ENCODE results near the gene TRMT5. TPM values are rescaled to one million over a fixed set of nuclear protein-coding genes. Genes with fewer than 3 reads are reported as not detected.

TRMT5 gene
- total RNA-seq, 4 donors from 2014 or later, result 4.4 to 29.4 (median 11.5) TPM

DNA sequence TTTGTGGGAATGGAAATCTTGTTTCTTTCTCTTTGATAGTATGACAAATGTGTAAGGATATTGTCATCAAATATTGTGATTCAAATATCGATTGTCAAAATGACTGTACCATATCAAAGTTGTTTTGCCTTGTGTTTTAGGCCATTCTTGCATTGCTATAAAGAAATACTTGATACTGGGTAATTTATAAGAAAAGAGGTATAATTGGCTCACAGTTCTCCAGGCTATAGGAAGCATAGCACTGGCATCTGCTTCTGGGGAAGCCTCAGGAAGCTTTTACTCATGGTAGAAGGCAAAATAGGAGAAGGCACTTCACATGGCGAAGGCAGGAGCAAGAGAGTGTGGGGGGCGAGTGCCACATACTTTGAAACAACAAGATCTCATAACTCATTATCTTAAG, 7.8 kb downstream of the TRMT5 start:
- intact Hi-C loops (cut with DNase I; ENCODE audit: low total_unique reads), result no loop called here
- Histone ChIP-seq H3K9me3 (no peaks in the 10 kb centered on the region), H3K4me1 (no peaks in the 10 kb centered on the region), H3K27me3 (no peaks in the 10 kb centered on the region), H3K36me3 (no peaks in the 10 kb centered on the region), H3K27ac (no peak overlapping the region), H3K4me3 (no peak overlapping the region)
- TF ChIP-seq, protein P1, sequence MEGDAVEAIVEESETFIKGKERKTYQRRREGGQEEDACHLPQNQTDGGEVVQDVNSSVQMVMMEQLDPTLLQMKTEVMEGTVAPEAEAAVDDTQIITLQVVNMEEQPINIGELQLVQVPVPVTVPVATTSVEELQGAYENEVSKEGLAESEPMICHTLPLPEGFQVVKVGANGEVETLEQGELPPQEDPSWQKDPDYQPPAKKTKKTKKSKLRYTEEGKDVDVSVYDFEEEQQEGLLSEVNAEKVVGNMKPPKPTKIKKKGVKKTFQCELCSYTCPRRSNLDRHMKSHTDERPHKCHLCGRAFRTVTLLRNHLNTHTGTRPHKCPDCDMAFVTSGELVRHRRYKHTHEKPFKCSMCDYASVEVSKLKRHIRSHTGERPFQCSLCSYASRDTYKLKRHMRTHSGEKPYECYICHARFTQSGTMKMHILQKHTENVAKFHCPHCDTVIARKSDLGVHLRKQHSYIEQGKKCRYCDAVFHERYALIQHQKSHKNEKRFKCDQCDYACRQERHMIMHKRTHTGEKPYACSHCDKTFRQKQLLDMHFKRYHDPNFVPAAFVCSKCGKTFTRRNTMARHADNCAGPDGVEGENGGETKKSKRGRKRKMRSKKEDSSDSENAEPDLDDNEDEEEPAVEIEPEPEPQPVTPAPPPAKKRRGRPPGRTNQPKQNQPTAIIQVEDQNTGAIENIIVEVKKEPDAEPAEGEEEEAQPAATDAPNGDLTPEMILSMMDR (IDR thresholded peaks at IDR 0.05), result no peak
- TF ChIP-seq POLR2A (IDR thresholded peaks at IDR 0.05), result no peak
- DNase-seq, result no peak

DNA sequence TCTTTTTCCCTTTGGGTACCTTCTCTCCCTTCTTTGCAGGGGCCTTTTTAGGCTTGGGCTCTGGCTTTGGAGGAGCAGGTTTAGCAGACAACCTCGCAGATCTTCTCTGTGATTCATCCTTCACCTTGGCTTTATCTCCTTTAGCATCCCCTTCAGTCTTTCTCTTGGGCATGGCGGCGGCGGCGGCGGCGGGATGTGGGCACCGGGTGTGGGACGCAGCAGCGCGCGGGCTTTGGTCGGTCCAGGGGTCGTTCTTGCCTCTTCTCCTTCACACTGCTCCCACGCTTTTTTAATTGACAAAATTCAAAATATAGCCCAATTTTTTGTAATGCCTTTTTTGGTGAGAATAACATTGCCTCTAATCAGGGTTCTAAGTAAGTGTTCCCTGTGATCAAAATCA, 8.6 kb downstream of the TRMT5 start:
- no peaks in the 10 kb centered on the region for H3K27me3 ChIP-seq
- no peak overlapping the region for H3K27ac ChIP-seq
- no peaks in the 10 kb centered on the region for H3K9me3 ChIP-seq
- TF ChIP-seq, protein P1 (IDR thresholded peaks at IDR 0.05), result no peak
- no peak for TF ChIP-seq POLR2A (IDR thresholded peaks at IDR 0.05)
- intact Hi-C loops (cut with DNase I; ENCODE audit: low total_unique reads), result no loop called here
- H3K4me1 ChIP-seq, result no peaks in the 10 kb centered on the region
- DNase-seq, result no peak
- H3K36me3 ChIP-seq, result no peaks in the 10 kb centered on the region
- H3K4me3 ChIP-seq, result no peak overlapping the region

DNA sequence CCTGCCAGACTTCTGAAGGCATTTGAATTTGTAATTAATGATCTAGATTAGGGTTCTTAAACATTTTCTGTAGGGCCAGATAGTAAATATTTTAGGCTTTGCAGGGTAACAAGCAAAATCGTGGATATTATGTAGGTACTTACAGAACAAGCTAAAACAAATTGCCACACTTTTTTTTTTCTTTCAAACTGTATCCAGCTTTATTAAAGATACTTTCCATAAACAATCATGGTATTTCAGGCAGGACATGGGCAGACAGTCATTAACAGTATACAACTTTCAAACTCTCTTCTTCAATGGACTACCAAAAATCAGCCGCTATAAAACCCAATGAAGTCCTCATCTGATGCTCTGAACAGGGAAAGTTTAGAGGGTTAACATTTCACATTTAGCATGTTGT, 9.6 kb downstream of the TRMT5 start:
- no peaks in the 10 kb centered on the region for H3K4me1 ChIP-seq
- no peak for DNase-seq
- no peak overlapping the region for H3K4me3 ChIP-seq
- H3K36me3 ChIP-seq, result no peaks in the 10 kb centered on the region
- no peak for TF ChIP-seq POLR2A (IDR thresholded peaks at IDR 0.05)
- TF ChIP-seq, protein P1 (IDR thresholded peaks at IDR 0.05), result no peak
- H3K27me3 ChIP-seq, result no peaks in the 10 kb centered on the region
- no peak overlapping the region for H3K27ac ChIP-seq
- intact Hi-C loops (cut with DNase I; ENCODE audit: low total_unique reads), result no loop called here
- H3K9me3 ChIP-seq, result no peaks in the 10 kb centered on the region

DNA sequence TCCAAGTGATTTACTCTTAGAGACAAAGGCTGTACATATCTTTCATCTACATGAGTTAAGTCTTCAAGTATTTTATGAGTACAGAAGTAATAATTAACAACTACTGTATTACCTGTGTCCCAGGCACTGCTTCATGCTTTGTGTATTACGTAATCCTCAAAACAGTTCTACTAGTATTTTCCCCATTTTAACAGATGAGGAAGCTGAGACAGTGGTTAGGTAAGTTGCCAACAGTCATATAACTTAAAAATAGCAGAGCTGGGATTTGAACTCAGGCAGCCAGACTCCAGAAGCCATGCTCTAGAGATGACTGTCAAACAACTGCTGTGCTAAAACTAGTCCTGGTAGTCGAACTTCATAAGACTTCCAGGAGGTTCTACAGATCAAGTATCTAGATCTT, 10.7 kb downstream of the TRMT5 start:
- H3K27ac ChIP-seq, result no peak overlapping the region
- no peaks in the 10 kb centered on the region for H3K36me3 ChIP-seq
- H3K4me3 ChIP-seq, result no peak overlapping the region
- no peaks in the 10 kb centered on the region for H3K9me3 ChIP-seq
- H3K4me1 ChIP-seq, result no peaks in the 10 kb centered on the region
- no peaks in the 10 kb centered on the region for H3K27me3 ChIP-seq
- DNase-seq, result no peak
- no peak for TF ChIP-seq POLR2A (IDR thresholded peaks at IDR 0.05)
- TF ChIP-seq, protein P1 (IDR thresholded peaks at IDR 0.05), result no peak
- intact Hi-C loops (cut with DNase I; ENCODE audit: low total_unique reads), result no loop called here

DNA sequence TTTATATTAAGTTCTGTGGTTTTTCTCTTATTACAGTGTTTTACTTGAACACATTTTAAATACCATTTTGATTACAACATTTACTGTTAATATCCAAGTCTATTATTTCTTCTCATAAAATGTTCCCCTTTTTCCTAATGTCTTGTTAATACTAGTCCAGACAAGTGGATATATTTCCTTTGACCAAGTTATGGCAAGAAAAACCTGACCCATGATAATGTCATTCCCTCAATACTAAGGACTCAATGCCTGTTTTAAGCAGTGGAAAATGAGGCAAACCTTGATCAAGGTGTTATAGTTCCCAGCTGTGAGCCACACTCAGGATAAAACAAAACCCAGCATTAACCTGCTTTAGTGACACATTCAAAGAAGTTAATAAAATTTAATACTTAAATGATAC, 12.2 kb downstream of the TRMT5 start:
- no peak for TF ChIP-seq POLR2A (IDR thresholded peaks at IDR 0.05)
- TF ChIP-seq, protein P1 (IDR thresholded peaks at IDR 0.05), result no peak
- Histone ChIP-seq H3K4me1 (no peaks in the 10 kb centered on the region), H3K27me3 (no peaks in the 10 kb centered on the region), H3K4me3 (no peak overlapping the region), H3K36me3 (no peaks in the 10 kb centered on the region), H3K27ac (no peak overlapping the region), H3K9me3 (no peaks in the 10 kb centered on the region)
- no peak for DNase-seq
- intact Hi-C loops (cut with DNase I; ENCODE audit: low total_unique reads), result no loop called here

Data from uterus (tissue), 4 donors.